Measurements from ENCODE around the gene WDTC1.

- no peak for TF ChIP-seq CTCF (conservative IDR thresholded peaks at IDR 0.05; ENCODE audit: low read depth, low read length)
- no peak for TF ChIP-seq EZH2 (IDR thresholded peaks at IDR 0.05; ENCODE audit: borderline replicate concordance, low read depth, low read length, poor library complexity, severe bottlenecking)
These were observed 121.8 kb downstream of the WDTC1 start for GRCh38 chr1:27356277-27356618.

All from A673 (cell line).